Measurements from ENCODE around the gene PRELP.
"Not testable (repeated sequence)": the region's sequence is repeated elsewhere in the genome, so short reads cannot be mapped to it uniquely, and the experiment has no call there.

The PRELP gene

DNA sequence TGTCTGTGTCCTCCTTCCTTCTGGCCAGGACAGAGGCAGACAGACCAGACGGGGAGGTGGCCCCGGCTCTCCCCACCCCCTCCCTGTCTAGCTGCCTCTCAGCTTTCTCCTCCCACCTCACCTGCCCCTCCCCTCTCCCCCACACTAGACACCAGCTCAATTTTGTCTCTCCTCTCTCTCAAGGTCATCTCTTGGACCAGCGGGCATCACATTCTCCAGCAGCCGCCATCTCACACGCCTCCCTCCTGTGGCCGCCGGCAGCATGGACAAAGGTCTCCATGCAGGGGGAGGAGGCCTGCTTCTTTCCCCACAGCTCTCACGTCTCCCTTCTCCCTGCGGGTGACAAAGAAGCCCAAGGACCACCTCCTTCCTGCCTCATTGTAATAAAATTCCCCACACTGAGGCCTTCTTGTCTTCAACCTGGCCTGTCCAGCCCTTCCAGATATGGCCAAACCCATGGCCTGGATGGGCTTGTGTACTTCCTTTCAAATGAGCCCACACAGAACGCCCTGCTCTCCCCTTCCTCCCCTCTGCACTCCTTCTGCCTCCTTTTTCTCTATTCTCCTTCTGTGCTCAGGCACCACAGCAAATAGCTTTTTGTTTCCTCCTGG is 33.0 kb downstream of the PRELP start:
- no peak for DNase-seq

DNA sequence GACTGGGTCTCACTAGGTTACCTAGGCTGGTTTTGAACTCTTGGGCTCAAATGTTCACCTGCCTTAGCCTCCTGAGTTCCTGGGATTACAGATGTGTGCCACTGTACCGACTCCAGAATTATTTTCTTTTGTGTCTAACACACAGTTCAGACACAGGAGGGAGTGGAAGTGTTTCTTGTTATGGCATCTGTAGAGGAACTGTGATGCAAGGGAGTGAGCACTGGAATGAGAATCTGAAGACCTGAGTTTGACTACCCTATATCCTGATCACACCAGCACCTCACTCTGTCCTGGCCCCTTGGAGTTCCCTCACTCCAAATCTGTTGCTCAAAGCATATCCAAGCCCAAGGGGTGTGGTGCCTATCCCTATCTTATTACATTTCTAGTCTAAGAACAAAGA is 33.5 kb downstream of the PRELP start:
- DNase-seq = no peak

DNA sequence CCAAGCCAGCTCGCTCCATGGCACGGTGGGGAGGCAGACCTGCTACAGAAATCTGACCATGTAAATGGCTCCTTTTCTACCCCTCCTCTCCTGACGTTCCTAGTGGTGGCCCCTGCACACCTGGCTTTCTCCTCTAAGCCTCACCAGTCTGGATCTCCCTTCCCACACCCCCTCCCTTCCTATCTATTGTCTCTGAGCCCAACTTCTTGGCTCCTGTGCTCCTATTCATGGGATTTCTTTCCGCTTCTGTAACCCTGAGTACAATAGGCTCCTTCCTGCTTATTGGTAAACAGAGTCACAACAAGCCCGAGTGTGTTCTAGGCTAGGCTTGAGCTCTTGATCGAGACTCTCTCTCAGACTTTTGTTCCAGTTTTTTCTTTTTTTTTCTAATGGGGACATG is 35.9 kb downstream of the PRELP start:
- no peak for DNase-seq

DNA sequence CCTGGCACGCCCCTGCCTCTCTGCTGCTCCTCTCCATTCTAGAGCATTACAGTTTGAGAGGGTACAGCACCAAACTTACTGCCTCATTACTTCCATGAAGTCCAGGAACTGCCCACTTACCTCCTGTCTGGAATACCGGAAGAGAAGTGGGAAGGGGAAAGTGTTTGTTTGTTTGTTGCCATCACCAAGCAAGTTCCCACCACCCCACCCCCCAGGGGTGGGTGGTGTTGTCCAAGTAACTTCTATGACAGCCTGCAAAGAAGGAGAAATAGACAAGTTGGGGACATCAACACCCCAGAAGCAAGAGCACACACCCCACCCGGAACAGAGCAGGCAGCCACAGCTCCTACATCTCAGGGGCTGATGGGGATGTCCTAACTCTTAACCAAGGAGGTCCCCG is 36.3 kb downstream of the PRELP start:
- no peak for DNase-seq

DNA sequence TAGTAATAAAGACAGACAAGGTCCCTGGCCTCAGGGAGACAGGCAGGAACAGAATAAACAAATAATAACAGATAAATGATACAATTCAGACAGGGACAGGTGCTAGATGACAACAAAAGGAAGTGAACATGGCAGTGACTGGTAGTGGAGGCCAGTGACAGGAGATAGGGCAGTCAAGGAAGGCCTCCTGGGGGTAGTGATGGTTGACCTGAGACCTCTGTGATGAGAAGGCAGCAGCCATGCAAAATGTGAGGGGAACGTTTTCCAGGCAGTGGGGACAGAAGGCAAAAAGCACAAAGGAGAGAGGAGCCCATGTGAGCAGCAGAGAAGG is 36.9 kb downstream of the PRELP start:
- DNase-seq = no peak

DNA sequence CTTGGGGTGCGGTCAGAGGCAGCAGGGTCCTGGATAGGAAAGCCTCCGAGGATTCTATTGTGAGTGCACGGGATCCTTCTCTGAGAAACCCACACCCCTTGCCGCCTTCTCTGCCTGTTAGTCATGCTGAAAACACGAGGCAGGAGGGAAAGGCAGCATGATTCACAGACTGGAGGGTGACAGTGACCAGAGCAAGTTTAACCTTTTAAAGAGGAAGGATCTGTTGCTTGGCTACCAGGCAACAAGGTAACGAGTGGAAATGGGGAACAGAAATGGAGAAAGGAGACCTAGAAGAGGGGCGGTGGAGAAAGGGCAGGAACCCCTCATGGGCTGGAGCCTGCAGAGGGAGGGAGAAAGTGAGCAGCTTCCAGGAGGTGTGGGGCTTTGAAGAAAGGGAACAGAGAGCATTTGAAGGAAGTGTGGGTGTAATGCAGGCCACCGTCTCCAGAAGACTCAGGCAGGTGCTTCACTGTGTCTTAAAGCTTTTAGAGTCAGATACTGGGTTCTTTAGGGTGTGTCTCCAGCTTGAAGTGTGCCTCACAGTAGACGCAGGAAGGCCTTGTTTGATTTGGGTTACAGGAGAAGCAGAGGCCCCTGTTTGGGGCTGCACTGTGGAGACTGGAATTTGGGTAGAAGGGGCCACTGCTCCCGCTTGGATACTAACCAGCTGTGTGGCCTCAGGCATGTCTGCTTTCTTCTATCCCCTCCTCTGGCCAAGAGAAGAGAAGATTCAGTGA is 37.4 kb downstream of the PRELP start:
- DNase-seq = no peak

DNA sequence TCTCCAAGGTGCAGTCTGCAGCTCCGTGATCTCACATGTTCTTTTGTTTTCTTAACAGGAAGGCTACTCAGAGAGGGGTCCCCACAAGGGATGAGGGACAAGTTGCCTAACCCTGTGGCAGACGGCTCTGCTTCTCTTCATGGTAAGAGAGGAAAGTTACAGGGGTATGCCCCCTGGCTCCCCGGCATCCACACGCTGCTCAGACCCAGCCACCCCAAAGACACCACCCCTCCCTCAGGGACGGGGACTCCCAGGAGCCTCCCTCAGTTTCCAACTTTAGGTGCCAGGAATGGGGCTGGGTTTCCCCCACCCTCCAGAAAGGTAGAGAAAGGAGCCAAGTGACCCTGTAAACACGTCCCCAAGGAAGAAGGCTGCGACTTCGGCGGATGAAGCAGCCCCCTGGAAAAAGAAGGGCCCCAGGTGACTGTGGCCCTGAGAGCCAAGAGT is 38.0 kb downstream of the PRELP start:
- no peak for DNase-seq

DNA sequence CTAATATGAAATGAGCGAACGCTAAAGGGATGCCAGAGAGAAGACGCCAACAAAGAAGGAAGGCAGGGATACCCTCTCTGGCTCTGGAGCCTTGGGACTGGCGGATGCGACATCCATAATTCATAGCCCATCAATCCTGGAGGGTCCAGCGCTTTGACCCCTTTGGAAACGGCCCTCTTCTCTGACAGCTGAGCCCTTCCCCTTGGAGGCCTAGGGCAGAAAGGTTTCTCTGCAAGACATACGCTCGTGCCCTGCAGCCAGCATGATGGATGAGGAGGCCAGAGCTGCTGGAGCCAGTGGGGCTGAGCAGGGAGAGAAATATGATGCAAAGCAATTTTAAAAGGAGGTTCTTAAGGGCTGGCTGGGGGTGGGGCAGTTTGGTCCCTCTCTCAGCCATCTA is 40.6 kb downstream of the PRELP start:
- DNase-seq = no peak

DNA sequence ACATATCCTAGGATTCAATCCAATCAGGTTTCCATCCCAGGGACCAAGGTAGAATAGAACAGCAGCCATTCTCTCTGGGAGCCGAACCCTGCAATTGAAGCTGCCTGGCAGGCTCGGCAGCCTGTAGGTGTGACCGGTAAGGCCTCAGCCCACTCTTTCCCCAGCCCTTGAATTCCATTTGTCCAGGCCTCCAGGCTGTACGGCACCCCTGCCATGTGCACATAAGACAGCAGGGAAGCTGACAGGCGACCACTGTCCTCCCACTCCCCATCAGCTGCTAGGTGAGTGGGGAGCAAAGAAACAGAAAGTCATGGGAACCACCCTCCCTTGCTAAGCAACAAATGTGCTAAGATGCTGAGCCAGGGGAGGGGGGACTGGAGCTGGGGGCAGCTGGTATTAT is 41.3 kb downstream of the PRELP start:
- DNase-seq = no peak

DNA sequence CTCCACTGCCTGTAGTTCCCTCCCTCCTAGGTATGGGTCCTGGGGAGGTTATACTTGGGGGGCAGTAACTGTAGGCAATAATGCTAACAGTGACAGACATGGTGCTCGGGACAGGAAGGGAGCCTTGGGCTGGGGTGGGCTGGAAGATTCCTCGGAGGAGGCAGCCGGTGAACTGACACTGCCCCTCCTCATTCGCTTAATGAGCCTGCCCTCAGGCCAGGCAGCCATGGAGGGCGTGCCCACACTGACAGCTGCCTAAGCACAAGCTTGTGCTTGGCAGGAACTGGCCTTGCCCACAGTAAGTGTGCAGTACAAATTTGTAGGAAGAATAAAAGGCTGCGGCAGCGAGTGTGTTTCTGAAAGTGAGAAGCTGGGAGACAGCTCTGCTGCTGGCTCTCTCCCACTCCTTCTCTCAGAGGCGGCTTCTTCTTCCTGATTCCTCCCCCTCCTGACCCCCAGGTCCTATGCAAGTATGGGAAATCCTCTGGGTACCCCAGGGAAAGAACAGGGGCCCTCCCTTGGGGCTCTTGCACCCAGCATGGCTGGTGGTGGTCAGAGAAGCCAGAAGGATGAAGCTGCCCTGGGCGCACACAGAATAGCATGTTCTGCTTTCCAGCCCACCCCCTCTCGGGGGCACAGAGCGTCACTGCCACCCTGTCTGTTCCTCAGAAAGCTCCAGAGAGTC is 42.0 kb downstream of the PRELP start:
- no peak for DNase-seq

DNA sequence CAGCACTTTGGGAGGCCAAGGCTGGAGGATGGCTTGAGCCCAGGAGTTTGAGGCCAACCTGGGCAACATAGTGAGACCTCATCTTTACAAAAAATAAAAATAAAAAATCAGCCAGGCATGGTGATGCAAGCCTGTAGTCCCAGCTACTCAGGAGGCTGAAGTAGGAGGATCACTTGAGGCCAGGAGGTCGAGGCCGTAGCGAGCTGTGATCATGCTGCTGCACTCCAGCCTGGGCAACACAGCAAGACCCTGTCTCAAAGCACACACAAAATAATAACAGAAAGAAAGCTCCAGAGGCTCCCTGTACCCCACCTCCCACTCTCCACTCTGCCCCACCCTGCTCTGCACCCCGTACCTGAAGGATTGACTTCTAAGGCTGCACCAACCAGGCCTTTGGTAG is 42.5 kb downstream of the PRELP start:
- DNase-seq = not testable (repeated sequence)

DNA sequence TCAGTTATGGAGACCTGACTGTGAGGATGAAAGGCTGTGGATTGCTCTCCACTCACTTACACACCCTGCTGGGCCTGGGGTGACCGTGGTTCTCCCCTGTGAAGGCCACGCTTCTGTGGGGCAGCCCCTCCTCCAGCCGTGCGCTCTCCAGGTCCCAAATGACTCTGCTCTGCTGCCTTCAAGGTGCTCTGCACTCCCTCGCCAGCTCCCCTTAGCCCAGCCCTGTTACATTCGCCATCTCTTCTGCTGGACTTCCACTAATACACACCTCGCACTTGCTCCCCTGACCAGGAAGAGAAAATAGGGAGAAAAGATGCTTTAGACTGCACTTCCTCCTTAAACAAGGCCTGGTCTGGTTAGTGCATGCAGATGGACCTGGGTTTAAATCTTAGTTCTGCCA is 42.9 kb downstream of the PRELP start:
- no peak for DNase-seq

DNA sequence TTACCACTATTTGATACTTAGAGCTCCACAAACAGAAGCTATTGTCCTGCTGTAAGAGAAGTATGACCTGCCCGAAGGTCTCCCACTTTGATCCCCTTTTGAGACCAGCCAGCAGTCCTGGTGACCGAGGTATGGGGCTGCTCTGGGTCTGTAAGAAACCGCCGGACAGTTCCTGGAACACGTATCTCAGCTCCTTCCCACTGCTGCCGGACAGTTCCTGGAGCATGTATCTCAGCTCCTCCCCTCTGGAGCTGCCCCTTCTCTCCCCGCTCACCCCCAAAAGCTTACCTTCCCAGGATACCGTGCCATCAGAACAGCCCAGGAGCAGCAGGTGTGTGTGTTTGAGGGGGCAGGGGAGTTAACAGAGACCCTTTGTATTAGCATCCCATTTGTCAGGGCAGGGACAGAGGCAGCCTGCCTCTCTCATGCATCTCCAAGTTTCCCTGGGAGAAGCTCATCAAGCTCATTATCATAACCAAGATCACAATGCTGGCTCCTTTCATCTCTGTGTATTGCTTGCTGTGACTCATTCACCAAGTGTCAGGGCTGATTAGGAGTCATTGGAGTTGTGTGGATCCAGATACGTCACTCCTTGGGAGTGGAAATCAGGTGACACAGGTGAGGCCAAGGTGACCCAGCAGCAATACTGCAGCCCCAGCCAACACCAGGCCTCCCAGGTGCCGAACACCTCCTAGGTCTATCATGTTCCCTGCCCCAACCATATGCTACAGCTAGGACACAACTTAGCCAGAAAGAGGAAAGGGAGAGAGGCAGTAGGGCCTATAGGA is 43.6 kb downstream of the PRELP start:
- no peak for DNase-seq

DNA sequence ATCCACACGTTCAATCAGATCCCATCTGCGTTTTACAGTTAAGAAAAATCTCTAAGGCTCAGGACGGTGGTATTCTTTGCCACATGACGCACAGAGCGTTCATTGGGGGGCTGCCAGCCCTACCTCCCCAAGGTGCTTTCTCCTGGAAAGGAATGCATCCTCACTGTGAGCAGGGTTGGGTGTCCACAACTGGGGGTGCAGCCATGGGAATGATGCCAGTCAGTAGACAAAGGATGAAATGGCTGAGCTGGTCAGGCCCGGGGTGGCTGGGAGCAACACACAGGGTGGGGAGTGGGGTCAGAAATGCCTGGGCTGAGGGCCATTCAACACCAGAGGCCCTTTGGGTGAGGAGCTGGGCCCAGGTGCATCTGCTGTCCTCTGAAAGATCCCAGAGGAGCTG is 44.3 kb downstream of the PRELP start:
- no peak for DNase-seq

DNA sequence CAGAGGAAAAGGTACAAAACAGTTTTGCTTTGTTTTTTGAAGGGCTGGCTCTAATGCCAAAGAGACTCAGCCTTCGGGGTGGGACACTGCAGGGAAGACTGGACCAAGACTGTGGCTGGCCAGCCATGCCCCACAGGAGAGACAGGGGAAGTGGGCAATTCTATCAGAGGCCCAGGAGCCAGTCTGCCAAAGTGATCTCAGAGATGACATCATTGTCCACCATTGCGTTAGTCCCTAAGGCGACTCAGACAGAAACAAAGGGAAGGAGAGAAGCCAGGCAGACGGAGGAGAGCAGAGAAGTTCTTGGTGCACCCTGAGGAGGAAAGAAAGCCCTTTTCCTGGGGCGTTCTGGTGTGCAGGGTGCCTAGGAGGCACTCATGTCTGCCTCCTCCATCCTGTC is 44.7 kb downstream of the PRELP start:
- no peak for DNase-seq

DNA sequence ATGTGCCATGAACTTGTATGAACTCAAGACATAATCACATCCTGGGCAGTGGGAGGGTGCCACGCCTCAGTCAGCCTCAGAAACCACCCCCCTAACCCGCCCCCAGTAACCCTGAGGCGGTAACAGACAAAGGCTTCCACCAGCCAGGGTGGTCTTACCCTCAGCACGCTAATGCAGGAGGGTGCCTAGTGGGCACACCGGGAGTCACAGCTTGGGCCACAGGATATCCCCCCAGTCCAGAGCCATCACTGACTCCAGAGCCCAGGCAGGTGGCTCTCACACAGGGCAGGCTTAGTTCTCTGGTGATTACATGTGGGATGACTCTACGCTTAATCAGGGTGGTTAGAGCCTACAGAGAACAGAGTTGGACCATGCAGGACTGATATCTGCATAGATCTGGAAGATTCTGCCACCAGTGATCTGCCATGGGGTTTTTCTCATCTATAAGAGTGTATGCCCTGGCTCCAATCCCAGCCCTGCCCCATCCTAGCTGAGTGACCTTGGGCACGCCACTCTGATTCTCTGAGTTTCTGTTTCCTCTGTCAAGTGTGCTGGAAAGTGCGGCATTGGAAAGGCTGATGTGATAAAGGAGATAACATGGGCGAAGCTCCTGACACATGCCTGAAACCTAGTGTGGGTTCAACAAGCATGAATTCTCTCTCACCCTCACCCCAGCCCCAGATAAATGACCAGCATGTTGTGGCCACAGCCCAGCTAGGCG is 45.6 kb downstream of the PRELP start:
- DNase-seq = no peak

DNA sequence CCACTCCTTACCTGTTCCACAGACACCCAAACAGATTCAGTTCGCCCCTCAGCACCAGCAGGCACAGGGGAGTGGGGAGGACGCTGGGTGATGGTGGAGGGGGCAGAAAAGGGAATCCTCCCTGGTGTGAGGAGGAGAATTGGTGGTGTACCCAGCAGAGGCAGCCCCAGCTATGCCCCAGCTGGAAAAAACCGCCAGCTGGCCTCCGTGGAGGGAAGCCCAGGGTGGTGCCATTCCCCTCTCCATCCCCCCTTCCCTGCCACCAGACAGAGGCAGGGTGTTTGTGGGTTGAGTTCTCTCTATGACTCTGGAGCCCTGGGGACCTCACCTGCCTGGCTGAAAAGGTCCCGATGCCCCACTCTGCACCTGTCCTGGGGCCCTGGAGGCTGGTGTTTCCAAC is 46.2 kb downstream of the PRELP start:
- peak; percentile 61 to 70 for DNase-seq

DNA sequence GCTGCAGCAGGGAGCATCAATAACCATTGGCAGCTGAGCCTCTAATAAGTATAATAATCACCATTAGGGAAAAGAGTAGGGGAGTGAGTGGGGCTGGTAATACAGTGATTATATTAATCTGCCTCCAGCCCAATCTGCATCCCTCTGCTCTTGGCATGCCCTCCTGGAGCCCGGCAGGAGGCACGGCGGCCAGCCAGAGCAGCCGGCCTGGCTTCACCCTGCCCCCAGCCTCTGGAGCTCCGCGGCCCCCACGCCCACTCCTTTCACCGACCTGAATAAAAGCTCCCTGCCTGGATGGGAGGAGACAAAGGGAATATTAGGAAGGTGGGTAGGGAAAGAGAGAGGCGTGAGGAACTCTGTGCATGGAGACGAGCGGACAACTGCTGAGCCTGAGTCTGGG is 46.6 kb downstream of the PRELP start:
- DNase-seq = peak; percentile 61 to 73

DNA sequence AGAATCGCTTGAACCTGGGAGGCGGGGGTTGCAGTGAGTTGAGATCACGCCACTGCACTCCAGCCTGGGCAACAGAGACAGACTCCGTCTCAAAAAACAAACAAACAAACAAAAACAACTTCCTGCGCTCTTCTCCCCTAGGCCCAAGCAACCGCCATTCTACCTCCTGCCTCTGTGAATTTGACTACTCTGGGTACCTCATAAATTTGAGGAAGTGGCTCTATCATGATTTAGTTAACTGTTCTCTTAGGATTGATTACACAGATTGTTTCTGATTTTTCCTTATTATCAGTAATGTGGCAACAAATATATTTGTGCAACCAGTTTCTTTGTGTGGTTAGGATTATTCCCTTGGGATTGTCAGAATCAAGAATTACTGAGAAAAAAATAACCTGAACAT is 48.1 kb downstream of the PRELP start:
- no peak for DNase-seq

DNA sequence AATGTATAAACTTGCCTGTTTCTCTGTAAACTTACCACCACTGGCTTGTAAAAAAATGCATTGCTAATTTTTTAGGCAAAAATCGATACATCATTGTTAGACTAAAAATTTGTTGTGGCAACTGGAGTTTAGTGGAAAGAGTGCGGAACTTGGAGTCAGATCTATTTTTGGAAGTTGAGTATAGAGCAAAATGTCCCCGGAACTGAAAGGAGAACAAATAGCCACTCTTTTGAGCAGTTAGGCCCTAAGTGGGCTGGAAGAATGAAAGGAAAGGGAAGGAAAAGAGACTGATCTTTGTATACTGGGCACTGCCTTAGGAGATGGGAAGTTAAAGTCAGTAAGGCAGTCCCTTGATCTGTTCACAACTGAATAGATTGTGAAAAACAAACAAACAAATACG is 48.5 kb downstream of the PRELP start:
- DNase-seq = no peak

DNA sequence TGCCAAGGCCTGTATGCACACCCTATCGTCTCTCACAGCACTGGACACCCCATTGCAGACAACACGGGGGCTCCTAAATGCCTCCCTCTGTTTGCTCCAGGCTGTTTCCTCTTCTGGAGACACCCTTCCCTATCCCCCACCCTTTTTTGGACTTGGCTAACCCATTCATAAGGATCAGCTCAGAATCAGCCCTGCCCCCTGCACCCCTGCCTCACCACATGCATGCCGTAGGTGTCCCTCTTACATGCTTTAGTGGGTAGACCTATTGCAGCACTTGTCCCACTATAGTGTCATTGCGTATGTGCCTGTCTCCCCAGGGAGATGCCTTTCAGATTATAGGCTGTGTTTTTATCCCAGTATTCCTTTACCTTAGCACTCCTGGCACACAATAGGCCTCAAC is 49.2 kb downstream of the PRELP start:
- no peak for DNase-seq

DNA sequence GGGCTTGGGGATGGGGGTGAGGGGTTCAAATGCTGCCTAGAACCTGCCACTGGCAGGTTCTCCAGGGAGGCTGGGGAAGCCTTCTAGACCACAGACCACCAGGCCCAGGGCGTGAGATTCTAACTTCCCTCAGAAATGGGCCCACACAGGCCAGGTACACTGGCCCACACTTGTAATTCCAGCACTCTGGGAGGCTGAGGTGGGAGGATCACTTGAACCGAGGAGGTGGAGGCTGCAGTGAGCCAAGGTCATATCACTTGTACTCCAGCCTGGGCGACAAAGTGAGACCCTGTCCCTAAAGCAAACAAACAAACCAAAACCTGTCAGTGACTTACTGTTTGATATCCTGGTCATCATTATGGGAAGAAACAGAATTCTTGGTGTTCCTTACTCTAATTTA is 50.1 kb downstream of the PRELP start:
- no peak for DNase-seq

DNA sequence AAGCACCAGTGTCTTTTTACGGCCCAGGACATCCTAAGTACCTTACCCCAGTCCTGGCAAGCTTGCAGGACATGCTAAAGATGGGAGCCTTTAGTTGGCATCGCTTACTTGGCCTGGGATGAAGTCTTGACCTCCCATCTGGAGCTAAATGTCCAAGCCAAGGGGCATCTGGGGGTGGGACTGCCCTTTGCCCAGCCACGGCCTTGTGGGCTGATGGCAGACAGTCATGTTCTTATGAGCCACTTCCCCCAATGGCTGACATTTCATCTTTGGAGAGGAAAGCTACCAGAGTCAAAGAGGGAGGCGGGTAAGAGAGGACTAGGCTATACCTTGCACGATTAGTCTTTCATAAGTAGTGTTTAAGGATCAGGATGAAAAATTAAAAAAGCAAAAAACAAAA is 50.5 kb downstream of the PRELP start:
- DNase-seq = no peak
